GM23248 (cell line): Measurements from ENCODE around the gene PRMT2.

Experiments used
- EZH2 ChIP-seq: fragments of 200-600 bp; sonication (generic); IDR thresholded peaks from 2 replicates; pipeline ENCODE4 v1.6.1; 2018; ENCODE audit warnings: antibody characterized with exemption, mild to moderate bottlenecking; ENCODE audit not compliant: insufficient read depth, poor library complexity, severe bottlenecking
- EZH2phosphoT487 ChIP-seq: fragments of 200-600 bp; sonication (generic); IDR thresholded peaks from 2 replicates; pipeline ENCODE4 v1.6.1; 2018; ENCODE audit warnings: antibody characterized with exemption, moderate library complexity, mild to moderate bottlenecking, low read depth; ENCODE audit not compliant: insufficient read depth

DNA sequence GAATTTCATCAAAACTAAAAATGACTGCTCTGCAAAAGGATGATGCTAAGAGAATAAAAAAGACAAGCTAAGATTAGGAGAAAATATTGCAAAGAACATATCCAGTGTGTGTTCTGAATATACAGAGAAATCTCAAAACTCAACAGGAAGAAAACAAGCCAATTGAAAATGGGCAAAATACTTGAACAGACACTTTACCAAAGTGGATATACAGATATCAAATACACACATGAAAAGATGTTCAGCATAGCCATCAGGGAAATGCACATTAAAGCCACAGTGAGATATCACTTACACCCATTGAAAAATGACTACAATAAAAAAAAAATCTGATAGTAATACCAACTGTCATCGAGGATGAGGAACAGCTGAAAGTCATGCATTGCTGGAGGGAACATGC, 21.3 kb downstream of the PRMT2 start:
- TF ChIP-seq EZH2 (no peak), EZH2phosphoT487 (no peak)
